SK-N-SH (cell line): ENCODE results near the gene S100A8.

Experiments used
- CTCF ChIP-seq: fragments of 200-600 bp; sonication (generic); IDR thresholded peaks from 2 replicates; pipeline ENCODE4 v1.6.1; 2017; ENCODE audit warnings: antibody characterized with exemption, mild to moderate bottlenecking, moderate library complexity
- IRF3 ChIP-seq: fragments of 150-350 bp; IDR thresholded peaks from 2 replicates; pipeline ENCODE4 v1.6.1; 2016; ENCODE audit warnings: mild to moderate bottlenecking, low read depth, low read length
- SIN3A ChIP-seq: IDR thresholded peaks from 2 replicates; pipeline ENCODE4 v1.6.1; 2012; ENCODE audit warnings: low read depth, mild to moderate bottlenecking, low read length, moderate library complexity, borderline replicate concordance
- TAF1 ChIP-seq: IDR thresholded peaks from 2 replicates; pipeline ENCODE4 v1.6.1; 2012; ENCODE audit warnings: low read depth, mild to moderate bottlenecking, low read length, moderate library complexity, borderline replicate concordance

- TF ChIP-seq SIN3A (no peak), TAF1 (no peak), CTCF (no peak), IRF3 (no peak)
Observed at GRCh38 chr1:153345187-153346076, 45.4 kb downstream of the S100A8 start.
